Measurements from ENCODE around the gene TRIM58.

- no peak for TF ChIP-seq POLR2A (IDR thresholded peaks at IDR 0.05)
- no peak for TF ChIP-seq POLR2AphosphoS5 (IDR thresholded peaks at IDR 0.05)
- no peak for TF ChIP-seq CTCF (IDR thresholded peaks at IDR 0.05)
- TF ChIP-seq EP300 (IDR thresholded peaks at IDR 0.05): no peak
Observed at GRCh38 chr1:247843411-247843810, 13.6 kb upstream of the TRIM58 start.
